HG03342 (cell line): ENCODE measurements around the gene RASGRF1.
"Not testable (repeated sequence)": the region's sequence is repeated elsewhere in the genome, so short reads cannot be mapped to it uniquely, and the experiment has no call there.

ENCODE experiments used
- ATAC-seq: cut with Tn5 transposase; IDR thresholded peaks from one replicate; pipeline ENCODE4 v1.9.1; 2021; ENCODE audit warnings: mild to moderate bottlenecking, moderate library complexity; ENCODE audit not compliant: unreplicated experiment

The RASGRF1 gene, protein sequence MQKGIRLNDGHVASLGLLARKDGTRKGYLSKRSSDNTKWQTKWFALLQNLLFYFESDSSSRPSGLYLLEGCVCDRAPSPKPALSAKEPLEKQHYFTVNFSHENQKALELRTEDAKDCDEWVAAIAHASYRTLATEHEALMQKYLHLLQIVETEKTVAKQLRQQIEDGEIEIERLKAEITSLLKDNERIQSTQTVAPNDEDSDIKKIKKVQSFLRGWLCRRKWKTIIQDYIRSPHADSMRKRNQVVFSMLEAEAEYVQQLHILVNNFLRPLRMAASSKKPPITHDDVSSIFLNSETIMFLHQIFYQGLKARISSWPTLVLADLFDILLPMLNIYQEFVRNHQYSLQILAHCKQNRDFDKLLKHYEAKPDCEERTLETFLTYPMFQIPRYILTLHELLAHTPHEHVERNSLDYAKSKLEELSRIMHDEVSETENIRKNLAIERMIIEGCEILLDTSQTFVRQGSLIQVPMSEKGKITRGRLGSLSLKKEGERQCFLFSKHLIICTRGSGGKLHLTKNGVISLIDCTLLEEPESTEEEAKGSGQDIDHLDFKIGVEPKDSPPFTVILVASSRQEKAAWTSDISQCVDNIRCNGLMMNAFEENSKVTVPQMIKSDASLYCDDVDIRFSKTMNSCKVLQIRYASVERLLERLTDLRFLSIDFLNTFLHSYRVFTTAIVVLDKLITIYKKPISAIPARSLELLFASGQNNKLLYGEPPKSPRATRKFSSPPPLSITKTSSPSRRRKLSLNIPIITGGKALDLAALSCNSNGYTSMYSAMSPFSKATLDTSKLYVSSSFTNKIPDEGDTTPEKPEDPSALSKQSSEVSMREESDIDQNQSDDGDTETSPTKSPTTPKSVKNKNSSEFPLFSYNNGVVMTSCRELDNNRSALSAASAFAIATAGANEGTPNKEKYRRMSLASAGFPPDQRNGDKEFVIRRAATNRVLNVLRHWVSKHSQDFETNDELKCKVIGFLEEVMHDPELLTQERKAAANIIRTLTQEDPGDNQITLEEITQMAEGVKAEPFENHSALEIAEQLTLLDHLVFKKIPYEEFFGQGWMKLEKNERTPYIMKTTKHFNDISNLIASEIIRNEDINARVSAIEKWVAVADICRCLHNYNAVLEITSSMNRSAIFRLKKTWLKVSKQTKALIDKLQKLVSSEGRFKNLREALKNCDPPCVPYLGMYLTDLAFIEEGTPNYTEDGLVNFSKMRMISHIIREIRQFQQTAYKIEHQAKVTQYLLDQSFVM (N-terminal part only)

DNA sequence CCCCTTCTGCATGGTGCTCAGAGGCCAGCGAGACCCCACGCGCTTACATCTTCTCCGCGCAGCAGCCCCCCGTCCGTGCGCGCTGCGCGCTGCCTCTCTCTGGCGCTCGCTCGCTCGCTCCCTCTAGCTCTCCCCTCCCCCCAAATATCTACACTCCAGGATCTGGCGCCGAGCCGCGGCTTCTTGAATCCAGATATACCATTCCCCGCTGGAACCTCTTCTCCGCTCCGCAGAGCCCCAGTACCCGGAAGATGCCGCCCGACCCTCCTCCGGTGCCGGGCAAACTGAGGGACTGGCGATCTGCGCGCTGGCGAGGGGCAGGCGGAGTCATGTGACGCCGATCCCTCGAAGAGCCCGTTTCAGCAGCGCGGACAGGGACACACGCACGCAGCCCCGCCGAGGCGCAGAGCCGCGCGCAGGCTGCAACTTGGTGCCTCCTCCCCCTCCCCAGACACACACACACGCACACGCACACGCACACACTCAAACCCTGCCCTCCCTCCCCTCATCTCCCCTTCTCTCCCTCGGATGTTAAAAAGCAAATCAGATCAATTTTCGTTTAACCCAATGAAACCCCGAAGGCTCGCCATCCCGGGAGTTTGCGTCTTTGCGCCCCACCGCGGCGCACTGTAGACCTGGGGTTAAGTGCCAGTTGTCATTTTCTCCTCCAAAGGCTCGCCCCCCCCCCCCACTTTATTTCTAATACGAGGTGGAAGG lies at the start of gene RASGRF1:
Gene RASGRF1, minus strand, starts transcription at position 294 of the 717 bp plus-strand sequence. Its CDS starts 282 bp downstream, at position 12.
- no peak for ATAC-seq

DNA sequence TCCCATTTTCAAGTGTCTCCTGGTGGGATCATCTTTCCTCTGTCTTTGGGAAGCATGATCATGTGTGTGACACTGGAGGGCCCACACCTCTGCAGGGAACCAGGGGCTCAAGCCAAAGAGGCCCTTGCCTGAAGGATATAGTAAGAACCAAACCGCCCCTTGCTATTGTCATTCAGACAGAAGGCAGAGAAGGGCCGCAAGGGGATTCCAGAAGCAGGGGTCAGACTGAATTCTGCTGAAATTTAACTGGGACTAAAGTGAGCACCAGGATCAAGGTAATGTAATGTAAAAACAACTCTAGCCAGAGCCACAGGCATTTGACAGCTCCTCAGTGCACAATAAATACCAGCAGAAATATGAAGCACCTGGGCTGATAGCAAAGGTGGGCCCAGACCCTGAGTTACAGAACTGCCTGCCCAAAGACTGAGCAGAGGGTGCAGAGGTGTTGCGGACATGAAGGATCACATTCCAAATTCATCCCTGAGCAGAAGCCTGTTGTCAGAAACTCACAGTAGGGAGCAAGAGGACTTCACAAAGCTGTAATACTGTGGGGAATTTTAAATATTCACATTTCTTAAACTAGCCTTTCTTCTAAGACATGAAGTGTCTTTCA lies 46.0 kb upstream of the RASGRF1 start:
- no peak for ATAC-seq

DNA sequence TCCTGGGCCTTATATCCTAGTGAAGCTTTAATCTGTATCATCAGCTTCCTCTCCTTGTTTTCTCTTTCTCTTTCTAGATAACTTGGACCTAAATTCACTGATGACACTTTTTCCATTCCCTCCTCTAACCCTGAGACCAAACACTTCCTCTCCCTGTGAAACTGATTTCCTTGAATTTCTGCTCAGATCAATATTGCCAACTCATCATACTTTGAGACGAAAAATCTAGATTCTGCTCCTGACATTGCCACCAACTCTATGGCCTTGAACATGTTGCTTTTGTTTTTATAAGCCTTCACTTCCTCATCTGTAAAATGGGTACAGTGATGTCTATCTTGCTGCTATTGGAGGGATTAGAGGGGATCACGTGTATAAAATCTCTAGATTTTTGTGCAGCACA lies 42.7 kb upstream of the RASGRF1 start:
- ATAC-seq: no peak

DNA sequence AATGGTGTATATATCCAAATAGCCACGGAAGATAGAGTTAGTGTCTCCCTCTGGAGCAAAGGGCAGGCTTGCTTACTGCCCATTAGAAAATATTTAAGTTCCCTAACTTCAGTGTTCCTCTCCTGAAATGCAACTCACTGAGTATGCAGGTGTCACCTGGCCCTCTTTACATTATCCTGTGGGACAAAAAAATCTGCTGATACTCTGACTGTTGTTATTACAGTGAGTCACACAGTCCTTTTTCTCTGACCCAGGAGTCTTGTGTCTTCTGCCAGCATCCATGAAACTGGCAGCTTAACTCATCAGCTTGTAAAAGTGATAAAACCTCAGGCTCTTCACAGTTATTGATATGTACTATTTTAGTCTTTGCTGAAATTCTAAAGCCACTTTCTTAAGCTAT lies 42.2 kb upstream of the RASGRF1 start:
- no peak for ATAC-seq

DNA sequence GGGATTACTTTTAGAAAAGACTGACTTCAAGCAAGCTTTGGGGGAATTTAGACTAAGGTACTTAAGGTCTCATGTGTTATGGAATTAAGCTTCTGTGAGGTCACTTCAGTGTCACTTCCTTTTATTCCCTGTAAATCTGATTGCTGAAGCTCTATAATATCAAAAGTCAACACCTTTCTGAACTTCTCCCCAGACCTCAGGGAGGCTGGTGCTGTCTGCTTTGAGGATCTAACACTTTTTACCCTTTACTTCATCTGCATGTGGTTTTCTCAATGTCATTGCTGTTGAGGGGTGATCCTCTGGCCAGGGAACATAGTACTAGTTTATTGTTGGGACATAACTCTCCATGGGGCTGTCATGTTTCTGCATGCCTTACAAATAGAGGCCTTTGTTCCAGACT lies 41.8 kb upstream of the RASGRF1 start:
- no peak for ATAC-seq

DNA sequence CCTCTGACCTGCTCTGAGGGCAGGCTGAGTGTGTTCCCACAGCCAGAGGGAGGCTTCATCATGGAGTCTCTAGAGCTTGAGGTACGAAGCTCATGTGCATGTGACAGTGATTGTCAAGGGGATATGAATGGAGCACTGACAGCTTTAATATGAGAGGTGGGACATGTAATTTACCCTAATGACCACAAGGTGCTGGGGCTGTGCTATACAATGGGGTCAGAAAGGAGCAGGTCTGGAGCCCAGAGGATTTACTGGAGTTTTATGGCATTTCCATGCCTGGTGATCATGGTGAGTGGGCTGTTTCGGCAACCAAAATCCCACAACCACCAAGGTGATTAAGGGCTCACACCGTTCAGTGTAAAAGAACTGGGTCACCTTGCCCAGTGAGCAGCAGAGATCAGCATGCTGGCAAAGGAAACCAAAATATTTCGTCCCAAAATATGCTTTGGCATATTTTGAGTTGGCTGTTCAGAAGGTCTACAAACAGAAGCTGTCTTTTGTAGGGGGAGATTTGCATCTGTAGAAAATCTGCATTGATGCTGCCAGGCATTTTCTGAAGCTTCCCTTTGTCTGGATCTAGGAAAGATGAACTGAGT lies 40.1 kb upstream of the RASGRF1 start:
- ATAC-seq: no peak

DNA sequence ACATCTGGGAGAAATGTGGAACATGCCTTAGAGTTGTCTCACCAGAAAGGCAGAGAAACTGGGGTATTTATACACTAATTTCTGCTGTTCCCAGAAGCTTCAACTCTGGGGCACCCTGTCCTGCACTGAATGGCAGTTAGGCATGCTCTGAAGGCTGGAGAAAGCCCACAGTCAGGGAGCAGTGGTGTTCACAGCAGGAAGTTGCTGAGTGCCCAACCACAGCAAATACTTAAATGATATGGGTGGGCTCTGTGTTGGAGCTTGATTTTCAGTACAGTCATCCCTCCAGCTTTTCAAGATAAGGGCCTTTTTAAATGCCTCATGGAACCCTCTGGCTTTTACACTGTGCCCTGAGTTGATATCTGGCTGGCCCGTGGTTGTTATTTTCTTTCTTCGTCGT lies 38.7 kb upstream of the RASGRF1 start:
- no peak for ATAC-seq

DNA sequence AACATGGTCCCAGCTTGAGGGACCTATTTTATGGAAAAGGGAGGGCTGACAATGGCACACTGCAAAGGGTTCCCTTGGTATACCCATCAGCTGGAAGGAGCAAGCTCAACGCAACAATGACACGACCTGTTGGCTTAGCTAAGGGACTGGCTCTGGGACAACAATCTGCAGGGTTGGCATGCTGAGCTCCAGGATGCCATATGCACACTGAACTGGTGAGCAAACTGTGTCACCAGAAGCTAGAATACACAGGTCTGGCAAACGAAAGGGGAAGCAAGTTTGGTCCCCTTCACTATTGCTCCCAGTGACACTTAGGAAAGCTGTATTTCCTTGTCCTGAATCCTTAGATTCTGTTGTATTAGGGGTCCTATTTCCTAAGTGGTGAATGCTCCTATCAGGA lies 38.0 kb upstream of the RASGRF1 start:
- ATAC-seq: no peak

DNA sequence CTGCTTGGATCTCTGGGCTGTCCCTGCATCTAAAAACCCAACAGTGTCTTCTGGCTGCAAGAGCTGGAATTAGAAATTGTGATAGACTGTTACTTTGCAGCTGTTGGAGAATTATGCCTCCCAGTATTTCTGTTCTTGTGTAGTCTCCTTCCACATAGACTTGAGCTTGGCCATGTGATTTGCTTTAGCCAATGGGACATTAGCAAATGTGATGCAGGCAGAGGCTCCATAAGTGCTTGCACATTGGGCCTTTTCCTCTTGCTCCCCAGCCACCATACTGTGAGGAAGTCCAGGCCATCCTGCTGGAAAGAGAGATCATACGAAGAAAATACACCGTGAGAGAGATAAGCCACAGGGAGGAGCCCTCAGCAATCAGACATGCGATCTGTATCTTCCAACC lies 33.8 kb upstream of the RASGRF1 start:
- no peak for ATAC-seq

DNA sequence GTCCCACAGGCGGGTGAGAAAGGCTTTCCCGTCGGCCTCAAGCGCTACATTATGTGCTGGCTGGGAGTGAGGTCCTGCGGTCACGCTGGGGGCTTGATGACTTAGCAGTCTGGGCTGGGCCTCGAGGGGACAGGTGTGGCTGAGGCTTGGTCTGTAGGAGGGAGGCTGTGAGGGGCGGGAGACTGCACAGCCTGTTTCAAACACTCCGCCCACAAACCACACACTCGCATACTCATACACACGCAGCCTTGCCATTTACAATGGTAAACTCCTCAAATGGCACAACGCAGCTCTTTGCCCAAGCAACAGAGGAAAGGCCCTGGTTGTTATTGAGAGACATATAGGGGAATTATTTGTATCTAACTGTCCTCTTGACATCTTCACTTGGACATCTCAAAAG lies 32.4 kb upstream of the RASGRF1 start:
- ATAC-seq: no peak

DNA sequence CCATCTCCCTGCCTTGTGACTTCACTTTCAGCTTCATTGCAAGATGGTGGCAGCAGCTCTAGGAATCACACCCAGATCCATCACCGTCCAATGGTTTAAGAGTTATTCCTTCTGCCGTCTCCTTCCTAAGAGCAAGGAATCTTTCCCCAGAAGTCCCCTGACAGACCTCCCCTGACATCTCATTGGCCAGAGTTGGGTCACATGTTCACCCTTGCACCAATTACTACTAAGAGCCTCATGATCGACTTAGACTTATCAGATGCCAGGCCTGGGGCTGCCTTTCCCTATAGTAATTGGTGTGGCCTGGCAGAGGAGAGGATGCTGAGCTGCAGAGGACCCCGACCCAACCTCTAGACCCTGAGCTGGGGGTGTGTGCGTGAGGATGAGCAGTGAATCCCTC lies 31.8 kb upstream of the RASGRF1 start:
- ATAC-seq: no peak

DNA sequence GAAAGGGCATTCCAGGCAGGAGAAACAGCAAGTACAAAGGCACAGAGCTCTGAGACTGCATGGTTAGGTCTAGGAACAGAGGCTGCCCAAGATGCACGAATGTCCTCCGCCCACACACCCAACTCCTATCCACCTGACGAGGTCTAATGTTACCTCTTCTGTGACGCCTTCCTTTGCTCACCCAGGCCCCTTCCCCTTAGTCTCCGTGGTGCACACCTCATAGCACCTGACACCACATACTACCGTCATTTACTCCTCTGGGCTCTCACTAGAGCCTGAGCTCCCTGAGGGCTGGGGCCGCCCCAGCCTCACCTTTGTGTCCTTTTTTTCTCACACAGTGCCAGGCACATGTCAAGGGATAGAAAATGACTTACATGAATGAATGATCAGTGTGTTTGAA lies 31.0 kb upstream of the RASGRF1 start:
- ATAC-seq: no peak

DNA sequence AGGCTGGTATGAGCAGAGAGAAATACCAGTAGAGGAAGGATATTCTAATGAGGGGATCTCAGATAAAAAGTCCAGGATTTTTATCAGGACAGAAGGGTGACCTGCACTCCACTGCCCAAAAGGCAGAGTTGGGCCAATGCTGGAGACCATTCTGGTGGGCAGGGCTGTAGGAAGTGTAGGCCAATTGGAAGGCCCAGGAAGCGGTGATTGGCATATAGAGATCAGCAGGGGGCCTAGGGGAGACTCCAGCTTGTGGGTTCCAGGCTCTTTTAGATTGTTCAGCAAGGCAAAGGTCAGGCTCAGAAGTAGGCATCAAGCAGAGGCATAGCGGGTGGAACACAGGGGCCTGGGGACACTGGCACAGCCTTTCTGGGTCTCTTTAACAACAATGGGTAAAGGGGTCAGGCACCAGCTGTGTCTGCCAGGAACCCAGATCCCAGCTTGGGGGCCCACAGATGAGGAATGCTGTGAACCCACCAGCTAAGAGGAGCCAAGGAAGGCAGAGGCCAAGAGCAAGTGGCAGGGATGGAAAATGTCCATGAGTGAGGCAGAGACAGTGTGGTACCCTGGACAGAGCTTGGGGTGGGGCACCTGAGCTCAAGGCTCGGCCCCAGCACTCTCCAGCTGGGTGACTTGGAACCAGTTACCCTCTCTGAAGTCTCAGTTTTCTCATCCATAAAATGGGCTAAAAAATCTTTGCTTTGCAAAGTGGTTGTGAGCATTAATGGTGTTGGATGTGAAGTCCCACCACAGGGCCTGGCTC lies 27.0 kb upstream of the RASGRF1 start:
- ATAC-seq: no peak

DNA sequence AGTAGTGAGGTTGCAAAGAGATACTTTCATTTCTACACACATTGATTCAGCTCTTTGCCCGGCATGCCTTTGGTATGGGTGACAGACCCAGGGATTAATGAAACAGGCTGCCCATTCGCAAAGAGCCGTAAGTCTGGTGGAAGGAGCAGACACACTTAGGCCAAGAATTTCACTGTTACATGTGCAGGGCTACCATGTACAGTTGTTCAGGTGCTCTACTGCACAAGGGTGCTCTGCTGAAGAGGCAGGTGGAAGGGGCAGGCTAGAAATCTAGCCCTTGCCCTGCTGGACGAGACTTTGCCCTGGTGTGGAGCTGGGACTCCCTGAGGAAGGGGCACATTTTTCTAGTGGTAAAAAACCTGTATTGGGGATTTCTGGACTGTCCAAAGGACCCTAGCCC lies 26.2 kb upstream of the RASGRF1 start:
- ATAC-seq: no peak

DNA sequence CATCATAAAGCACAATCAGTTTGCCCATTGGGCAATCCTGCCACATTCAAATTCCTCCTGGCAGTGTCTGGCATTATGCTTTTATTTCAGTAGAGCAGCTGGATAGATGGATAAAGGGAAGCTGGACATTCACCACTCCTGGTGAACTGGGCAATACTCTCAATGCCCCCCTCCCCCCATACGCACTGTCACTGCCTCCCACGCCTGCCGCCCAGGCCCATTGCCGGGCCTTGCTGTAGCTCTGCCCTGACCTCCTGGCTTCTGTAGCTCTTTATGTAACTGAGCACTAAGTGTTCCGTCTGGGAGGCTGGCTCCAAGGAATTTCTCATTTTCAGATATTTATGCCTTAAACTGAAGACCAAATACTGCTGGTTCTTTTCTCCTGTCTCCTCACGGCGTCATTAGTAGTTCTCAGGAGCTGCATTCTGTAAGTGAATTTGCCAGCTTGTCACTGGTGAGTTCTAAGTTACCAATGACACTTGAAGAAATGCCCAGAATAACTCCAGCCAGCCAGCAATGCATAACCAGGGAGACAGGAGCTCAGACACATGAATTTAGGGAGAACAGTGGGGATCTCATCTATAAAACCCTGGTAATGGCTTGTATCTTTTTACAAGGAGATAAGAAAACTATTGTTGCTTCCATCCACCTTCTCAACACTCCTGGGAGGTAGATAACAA lies 25.5 kb upstream of the RASGRF1 start:
- no peak for ATAC-seq

DNA sequence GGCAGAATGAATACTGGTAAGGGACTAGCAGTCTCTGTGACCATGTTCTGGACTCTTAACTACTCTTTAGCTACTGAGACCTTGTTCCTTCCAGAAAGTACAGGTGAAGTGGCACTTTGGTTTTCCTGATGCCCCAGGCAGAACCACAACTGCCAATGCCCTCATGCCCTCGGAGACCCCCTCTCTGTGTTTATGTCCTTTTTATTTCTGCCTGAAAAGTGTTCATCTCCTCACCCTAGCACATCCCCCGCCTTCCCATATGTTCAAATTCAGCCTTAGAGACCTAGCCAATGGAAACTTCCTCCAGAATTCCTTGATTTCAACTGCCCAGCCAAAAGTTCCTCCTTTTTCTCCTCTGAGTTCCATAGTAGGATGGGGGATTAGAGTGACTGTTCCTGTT lies 23.3 kb upstream of the RASGRF1 start:
- ATAC-seq: no peak

DNA sequence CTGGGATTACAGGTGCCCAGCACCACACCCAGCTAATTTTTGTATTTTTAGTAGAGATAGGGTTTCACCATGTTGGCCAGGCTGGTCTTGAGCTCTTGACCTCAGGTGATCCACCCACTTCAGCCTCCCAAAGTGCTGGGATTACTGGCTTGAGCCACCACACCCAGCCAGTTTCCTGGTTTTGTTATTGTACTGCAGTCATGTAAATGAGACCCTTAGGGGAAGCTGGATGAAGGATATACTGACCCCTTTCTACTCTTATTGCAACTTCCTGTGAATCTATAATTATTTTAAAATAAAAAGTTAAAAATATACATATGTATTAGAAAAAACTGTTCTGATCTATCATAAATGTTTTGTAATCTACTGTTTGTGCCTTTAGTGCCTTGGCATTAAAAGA lies 20.8 kb upstream of the RASGRF1 start:
- not testable (repeated sequence) for ATAC-seq

DNA sequence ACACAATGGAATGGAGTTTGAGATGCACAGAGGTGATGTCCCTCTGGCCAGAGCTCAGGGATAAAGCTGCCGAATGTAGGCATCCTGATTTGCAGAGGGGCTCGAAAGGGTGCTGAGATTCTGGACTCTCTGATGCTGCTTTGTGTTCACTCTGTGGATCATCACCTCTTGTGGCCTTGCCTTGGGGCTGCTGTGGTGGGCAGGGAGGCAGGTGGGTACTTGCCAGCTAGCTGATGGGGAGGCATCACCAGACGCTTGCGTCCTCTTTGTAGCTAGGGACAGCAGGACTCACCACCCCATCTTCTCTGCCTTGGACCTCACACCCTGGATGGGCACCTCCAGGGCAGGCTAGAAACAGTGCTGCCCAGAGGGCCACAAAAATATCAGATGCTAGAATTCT lies 14.6 kb upstream of the RASGRF1 start:
- ATAC-seq: no peak

DNA sequence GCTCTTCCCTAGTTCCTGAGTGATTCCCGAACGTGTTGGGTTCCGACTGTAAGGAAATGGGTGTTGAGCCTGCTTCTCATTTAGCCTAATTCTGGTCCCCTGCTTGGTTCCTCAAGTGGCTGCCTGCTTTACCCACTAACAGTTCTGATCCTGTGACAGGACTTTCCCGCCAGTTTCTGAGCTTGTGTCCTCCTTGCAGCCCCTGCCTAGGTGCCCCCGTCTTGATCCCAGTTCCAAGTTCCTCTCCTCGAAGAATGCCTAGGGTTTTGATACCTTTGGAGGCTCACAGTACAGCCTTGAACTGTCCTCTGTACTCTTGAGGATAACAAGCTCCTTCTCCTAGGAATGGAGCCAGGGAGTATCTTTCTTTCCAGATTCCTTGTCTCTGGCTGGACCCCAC lies 12.0 kb upstream of the RASGRF1 start:
- no peak for ATAC-seq
